H1 (cell line): ENCODE results near the gene TOM1. TPM values are rescaled to one million over a fixed set of nuclear protein-coding genes. Genes with fewer than 3 reads are reported as not detected.

Experiments
- CTCF ChIA-PET: fragments of 300-600 bp; sonication (Branson Sonifier 250); formaldehyde crosslinking; loops from one replicate; lab custom pipeline; 2021; ENCODE audit not compliant: partially characterized antibody; lab: Charles Lee
- POLR2A ChIA-PET: fragments of 300-600 bp; sonication (Branson Sonifier 250); formaldehyde crosslinking; loops from one replicate; lab custom pipeline; 2021; ENCODE audit warnings: inconsistent platforms; ENCODE audit not compliant: partially characterized antibody; lab: Charles Lee
- DNase-seq, 2 experiments: peaks; one replicate each; pipeline versions ENCODE4 v3.0.0 to v3.0.0-alpha.2; 2010 to 2022; ENCODE audit warnings: low spot score in 2 of 2, low read depth in 1 of 2, mixed read lengths in 1 of 2
- FAIRE-seq: peaks from 2 replicates; lab custom pipeline; 2011; peaks lifted over from hg19 to GRCh38; lab: Jason Lieb, UNC
- H2AFZ ChIP-seq: 2 replicates; pipeline ENCODE4 v1.8.1; 2012; ENCODE audit warnings: low read length, inconsistent platforms
- H2AK5ac ChIP-seq: 2 replicates; pipeline ENCODE4 v1.6.1; 2013; ENCODE audit warnings: low read depth, low read length
- H2BK120ac ChIP-seq: replicated peaks from 2 replicates; pipeline ENCODE3; 2013; ENCODE audit warnings: low read depth, low read length, inconsistent platforms
- H2BK12ac ChIP-seq: 2 replicates; pipeline ENCODE4 v1.6.1; 2013; ENCODE audit warnings: low read depth, low read length
- H2BK15ac ChIP-seq: 2 replicates; pipeline ENCODE4 v1.6.1; 2013; ENCODE audit warnings: low read length
- H2BK20ac ChIP-seq: 2 replicates; pipeline ENCODE4 v1.6.1; 2013; ENCODE audit warnings: low read length
- H2BK5ac ChIP-seq: 2 replicates; pipeline ENCODE4 v1.6.1; 2013; ENCODE audit warnings: low read depth, low read length
- H3K14ac ChIP-seq: 2 replicates; pipeline ENCODE4 v1.6.1; 2013; ENCODE audit warnings: inconsistent platforms; ENCODE audit not compliant: insufficient read length
- H3K18ac ChIP-seq: 2 replicates; pipeline ENCODE4 v1.6.1; 2013; ENCODE audit warnings: low read length; ENCODE audit errors: extremely low read depth
- H3K23ac ChIP-seq: 2 replicates; pipeline ENCODE4 v1.6.1; 2013; ENCODE audit warnings: inconsistent platforms; ENCODE audit not compliant: insufficient read length
- H3K23me2 ChIP-seq: 2 replicates; pipeline ENCODE4 v1.6.1; 2013; ENCODE audit warnings: low read depth, low read length
- H3K27ac ChIP-seq: 2 replicates; pipeline ENCODE4 v1.6.1; 2011; ENCODE audit warnings: low read depth, low read length, inconsistent platforms
- H3K27me3 ChIP-seq, 4 experiments: replicated peaks in 1 of 4; 1 replicate in 1 of 4; 2 replicates in 3 of 4; pipeline versions ENCODE4 v1.6.1 to v1.8.1; 2011 to 2013; ENCODE audit warnings: low read length in 3 of 4, mild to moderate bottlenecking in 3 of 4, inconsistent platforms in 2 of 4, mixed read lengths in 2 of 4, moderate library complexity in 1 of 4; ENCODE audit not compliant: control insufficient read depth in 3 of 4, insufficient read depth in 3 of 4; ENCODE audit errors: extremely low read depth in 1 of 4
- H3K36me3 ChIP-seq, 4 experiments: 2 replicates each; pipeline versions ENCODE4 v1.6.1 to v1.8.1; 2011 to 2013; ENCODE audit warnings: mild to moderate bottlenecking in 4 of 4, low read length in 3 of 4, moderate library complexity in 2 of 4, control low read depth in 1 of 4, inconsistent platforms in 1 of 4; ENCODE audit not compliant: insufficient read depth in 4 of 4, control insufficient read depth in 2 of 4
- H3K4ac ChIP-seq: replicated peaks from 2 replicates; pipeline ENCODE3; 2013; ENCODE audit warnings: low read length, low read depth, mixed read lengths, inconsistent platforms; ENCODE audit not compliant: insufficient read length
- H3K4me1 ChIP-seq, 4 experiments: replicated peaks in 1 of 4; 1 replicate in 1 of 4; 2 replicates in 3 of 4; pipeline versions ENCODE4 v1.6.1 to v1.8.1; 2011 to 2013; ENCODE audit warnings: low read length in 3 of 4, inconsistent platforms in 2 of 4, mixed read lengths in 1 of 4; ENCODE audit not compliant: insufficient read depth in 4 of 4, control insufficient read depth in 3 of 4
- H3K4me2 ChIP-seq, 2 experiments: 2 replicates each; pipeline versions ENCODE4 v1.6.1 to v1.8.1; 2011 to 2013; ENCODE audit warnings: low read depth in 2 of 2, low read length in 2 of 2, control low read depth in 1 of 2, inconsistent platforms in 1 of 2, mild to moderate bottlenecking in 1 of 2; ENCODE audit not compliant: insufficient read depth in 1 of 2
- H3K4me3 ChIP-seq, 4 experiments: fragments of 200-600, 300-600 bp in 1 of 4; sonication (generic), shearing (Covaris generic), sonication (Bioruptor Twin) in 1 of 4; 2 replicates each; pipeline versions ENCODE4 v1.5.1 to v1.8.1; 2011 to 2016; ENCODE audit warnings: low read length in 4 of 4, low read depth in 3 of 4, control low read depth in 2 of 4, inconsistent platforms in 2 of 4, mild to moderate bottlenecking in 2 of 4, mixed read lengths in 1 of 4, moderate library complexity in 1 of 4; ENCODE audit not compliant: insufficient read depth in 2 of 4; ENCODE audit errors: extremely low read depth in 1 of 4
- H3K56ac ChIP-seq: replicated peaks from 2 replicates; pipeline ENCODE3; 2013; ENCODE audit warnings: low read depth, mild to moderate bottlenecking, mixed read lengths, low read length, inconsistent platforms; ENCODE audit not compliant: insufficient read length
- H3K79me1 ChIP-seq: 2 replicates; pipeline ENCODE4 v1.6.1; 2013; ENCODE audit warnings: low read depth, low read length, control low read depth
- H3K79me2 ChIP-seq, 2 experiments: 2 replicates each; pipeline versions ENCODE4 v1.6.1 to v1.8.1; 2012 to 2013; ENCODE audit warnings: low read length in 2 of 2, mild to moderate bottlenecking in 2 of 2, inconsistent platforms in 1 of 2; ENCODE audit not compliant: insufficient read depth in 2 of 2, control insufficient read depth in 1 of 2
- H3K9ac ChIP-seq, 4 experiments: replicated peaks in 1 of 4; 1 replicate in 1 of 4; 2 replicates in 3 of 4; pipeline versions ENCODE4 v1.6.1 to v1.8.1; 2011 to 2013; ENCODE audit warnings: low read depth in 3 of 4, low read length in 3 of 4, control low read depth in 2 of 4, mild to moderate bottlenecking in 2 of 4, moderate library complexity in 2 of 4, inconsistent platforms in 1 of 4; ENCODE audit errors: extremely low read depth in 1 of 4
- H3K9me3 ChIP-seq, 2 experiments: 2 replicates each; pipeline versions ENCODE4 v1.6.1 to v1.8.1; 2012 to 2013; ENCODE audit warnings: mild to moderate bottlenecking in 2 of 2, moderate library complexity in 2 of 2, control low read depth in 1 of 2, inconsistent platforms in 1 of 2, low read depth in 1 of 2, low read length in 1 of 2, mixed read lengths in 1 of 2; ENCODE audit not compliant: insufficient read depth in 2 of 2
- H4K20me1 ChIP-seq, 2 experiments: replicated peaks in 1 of 2; 2 replicates each; pipeline versions ENCODE3 to v1.8.1; 2011 to 2013; ENCODE audit warnings: inconsistent platforms in 2 of 2, low read length in 2 of 2, mild to moderate bottlenecking in 1 of 2; ENCODE audit not compliant: insufficient read depth in 2 of 2, control insufficient read depth in 1 of 2
- H4K5ac ChIP-seq: 2 replicates; pipeline ENCODE4 v1.6.1; 2013; ENCODE audit warnings: low read length, low read depth, mixed read lengths, inconsistent platforms; ENCODE audit not compliant: insufficient read length
- H4K8ac ChIP-seq: 2 replicates; pipeline ENCODE4 v1.8.0; 2013; ENCODE audit warnings: mild to moderate bottlenecking, moderate library complexity, low read length, inconsistent platforms; ENCODE audit not compliant: insufficient read depth; ENCODE audit errors: extremely low read depth
- H4K91ac ChIP-seq: replicated peaks from 2 replicates; pipeline ENCODE3; 2013; ENCODE audit warnings: low read length, mixed read lengths, inconsistent platforms; ENCODE audit not compliant: insufficient read length
- CEBPB ChIP-seq: IDR thresholded peaks from 2 replicates; pipeline ENCODE4 v1.6.1; 2012; ENCODE audit warnings: low read depth, low read length
- GABPA ChIP-seq: IDR thresholded peaks from 2 replicates; pipeline ENCODE4 v1.6.1; 2011; ENCODE audit warnings: mild to moderate bottlenecking, low read length, moderate library complexity, borderline replicate concordance; ENCODE audit not compliant: insufficient read depth
- KDM1A ChIP-seq: fragments of 200-600, 300-600 bp; sonication (generic); IDR thresholded peaks from 2 replicates; pipeline ENCODE4 v1.7.1; 2016; ENCODE audit warnings: mild to moderate bottlenecking, low read length, borderline replicate concordance
- KDM4A ChIP-seq: IDR thresholded peaks from one replicate; pipeline ENCODE4 v1.7.1; 2012; ENCODE audit warnings: low read depth, mild to moderate bottlenecking, moderate library complexity, low read length, inconsistent platforms; ENCODE audit not compliant: severe bottlenecking
- POLR2AphosphoS5 ChIP-seq: IDR thresholded peaks from 2 replicates; pipeline ENCODE4 v1.6.1; 2011; ENCODE audit warnings: low read depth, low read length
- POU5F1 ChIP-seq: IDR thresholded peaks from 2 replicates; pipeline ENCODE4 v1.6.1; 2011; ENCODE audit warnings: low read depth, mild to moderate bottlenecking, low read length, moderate library complexity
- WGBS, 2 experiments: shearing (Covaris generic) in 1 of 2; methylation state at CpG; one replicate each; pipeline versions ENCODE4 v1.1.6 to v1.1.7; 2013 to 2015; ENCODE audit warnings: low lambda C conversion rate in 2 of 2, mixed read lengths in 2 of 2, inconsistent platforms in 1 of 2, low coverage in 1 of 2, missing lambda C conversion rate in 1 of 2; ENCODE audit not compliant: insufficient replicate concordance in 2 of 2, insufficient coverage in 1 of 2, insufficient read length in 1 of 2; ENCODE audit errors: extremely low coverage in 1 of 2, missing lambda C conversion rate in 1 of 2; 5-methylcytosine and 5-hydroxymethylcytosine counted together
- polyA plus RNA-seq, 7 experiments: library from polyadenylated mRNA; depleted of rRNA in 3 of 7; stranded (reverse) in 5 of 7; unstranded in 2 of 7; fragments of >200 nt in 5 of 7; fragments of 200-250 nt in 2 of 7; gene quantifications; 1 replicate in 5 of 7; 2 replicates in 1 of 7; 4 replicates in 1 of 7; pipeline versions ENCODE4 v1.2.1 to v1.2.3, GENCODE V29; 2011 to 2013; ENCODE audit warnings: missing spikeins in 2 of 7, mixed read lengths in 2 of 7
- total RNA-seq: library from RNA; stranded (reverse); fragmentation: NEBNext Ultra II Directional; extraction: Animal tissue kit (Norgen Biotek cat#: 25700); gene quantifications from 2 replicates; pipeline ENCODE4 v1.2.1, GENCODE V29; 2021

TOM1 gene
- total and polyA plus RNA-seq, 2 of the 8 experiments (the other 6 are each of a cell fraction or from before 2014, with no cell fraction given), result 25.1 to 39.2 TPM

GRCh38 chr22:35348703-35349102, 49.0 kb downstream of the TOM1 start:
- 90% methylated on average over 5 of the region's 5 CpGs; no CpG with 5 or more reads in 1 of the 2 experiments for WGBS, 2 experiments
- H2BK12ac ChIP-seq, result no peak overlapping the region
- no peaks in the 10 kb centered on the region for H3K79me1 ChIP-seq
- H3K23me2 ChIP-seq, result peaks cover 5% of the 10 kb centered on the region
- peaks cover 0 to 4% (median 0%) of the 10 kb centered on the region in 4 experiments; a peak in 4 of 7 replicates for H3K27me3 ChIP-seq
- no peak overlapping the region for H4K5ac ChIP-seq
- no peak overlapping the region for H2BK20ac ChIP-seq
- FAIRE-seq (no peak), DNase-seq (no peak)
- ChIA-PET CTCF (interaction anchor here (0.6 to 3.9 kb wide), 7 partner anchors 10 to 74 kb away, joined by 3 to 19 read pairs (median 3); no protein-coding TSS in a partner anchor), POLR2A (interaction anchor here (0.9 to 5.7 kb wide), 4 partner anchors 11 to 77 kb away, joined by 3 to 36 read pairs (median 6); no protein-coding TSS in a partner anchor)
- H4K20me1 ChIP-seq, result peaks cover 1 to 3% of the 10 kb centered on the region in 2 experiments
- no peak overlapping the region for H3K56ac ChIP-seq
- no peak overlapping the region for H4K91ac ChIP-seq
- TF ChIP-seq KDM1A (no peak), KDM4A (no peak), GABPA (no peak), POU5F1 (no peak), POLR2AphosphoS5 (no peak), CEBPB (no peak)
- no peak overlapping the region for H3K4ac ChIP-seq
- H2AFZ ChIP-seq, result no peak overlapping the region
- peaks cover 0 to 2% (median 0%) of the 10 kb centered on the region in 4 experiments; a peak in 2 of 8 replicates for H3K36me3 ChIP-seq
- no peak overlapping the region for H3K4me2 ChIP-seq
- no peak overlapping the region for H3K18ac ChIP-seq
- no peak overlapping the region for H2BK15ac ChIP-seq
- peaks cover 0 to 12% (median 5%) of the 10 kb centered on the region in 4 experiments; a peak in 5 of 7 replicates for H3K4me1 ChIP-seq
- no peaks in the 10 kb centered on the region for H3K79me2 ChIP-seq
- no peak overlapping the region for H2AK5ac ChIP-seq
- no peak overlapping the region for H3K9ac ChIP-seq
- H3K4me3 ChIP-seq, result no peak overlapping the region
- H3K23ac ChIP-seq, result no peak overlapping the region
- no peaks in the 10 kb centered on the region for H3K9me3 ChIP-seq
- H3K27ac ChIP-seq, result no peak overlapping the region
- H2BK5ac ChIP-seq, result no peak overlapping the region
- H4K8ac ChIP-seq, result peak overlapping the region; percentile 20; the same call in 1 of the 2 replicates
- no peak overlapping the region for H3K14ac ChIP-seq
- no peak overlapping the region for H2BK120ac ChIP-seq
